Natural killer cell (primary cell): ENCODE measurements around the gene CTSF. TPM values are rescaled to one million over a fixed set of nuclear protein-coding genes. Genes with fewer than 3 reads are reported as not detected.
"Not testable (repeated sequence)": the region's sequence is repeated elsewhere in the genome, so short reads cannot be mapped to it uniquely, and the experiment has no call there.

ENCODE experiments used
- ATAC-seq, 3 donors: fragments of 150-1000 bp in 2 of 3; fragments of 200-7000 bp in 1 of 3; cut with Tn5 transposase; 1 replicate in 1 of 3; 2 replicates in 2 of 3; pipeline ENCODE4 v1.10.0; 2021; ENCODE audit warnings: mild to moderate bottlenecking in 2 of 3, moderate library complexity in 2 of 3
- DNase-seq, 2 donors: peaks; one replicate each; pipeline versions ENCODE4 v3.0.0 to v3.0.0-alpha.2; 2013 to 2021; ENCODE audit warnings: mixed read lengths in 1 of 2
- H3K27ac ChIP-seq: one replicate; pipeline ENCODE4 v1.5.1; 2013; ENCODE audit warnings: mild to moderate bottlenecking, low read length
- H3K27me3 ChIP-seq: one replicate; pipeline ENCODE4 v1.6.1; 2013; ENCODE audit warnings: low read length; ENCODE audit not compliant: control insufficient read depth, insufficient read depth
- H3K36me3 ChIP-seq: one replicate; pipeline ENCODE4 v1.6.1; 2013; ENCODE audit warnings: low read length; ENCODE audit not compliant: control insufficient read depth, insufficient read depth
- H3K4me1 ChIP-seq: one replicate; pipeline ENCODE4 v1.6.1; 2013; ENCODE audit warnings: low read length; ENCODE audit not compliant: control insufficient read depth, insufficient read depth
- H3K4me3 ChIP-seq: one replicate; pipeline ENCODE4 v1.5.1; 2013; ENCODE audit warnings: low read length
- H3K9me3 ChIP-seq: one replicate; pipeline ENCODE4 v1.6.1; 2013; ENCODE audit warnings: low read length; ENCODE audit not compliant: control insufficient read depth, insufficient read depth
- H3K27ac Mint-ChIP-seq, 2 donors: one replicate each; pipeline ENCODE4 v1.8.0; 2022; ENCODE audit warnings: mild to moderate bottlenecking in 2 of 2, mixed read lengths in 2 of 2, moderate library complexity in 1 of 2
- H3K27me3 Mint-ChIP-seq, 2 donors: one replicate each; pipeline ENCODE4 v1.8.0; 2022; ENCODE audit warnings: low read depth in 2 of 2, mixed read lengths in 2 of 2
- H3K36me3 Mint-ChIP-seq: one replicate; pipeline ENCODE4 v1.8.0; 2022; ENCODE audit warnings: mixed read lengths
- H3K4me1 Mint-ChIP-seq, 2 donors: one replicate each; pipeline ENCODE4 v1.8.0; 2022; ENCODE audit warnings: mixed read lengths in 2 of 2
- H3K4me3 Mint-ChIP-seq: one replicate; pipeline ENCODE4 v1.8.0; 2022; ENCODE audit warnings: mild to moderate bottlenecking, moderate library complexity, mixed read lengths
- H3K9me3 Mint-ChIP-seq, 2 donors: one replicate each; pipeline ENCODE4 v1.8.0; 2022; ENCODE audit warnings: mixed read lengths in 2 of 2
- CTCF ChIP-seq: fragments of 200-600 bp; IDR thresholded peaks from one replicate; pipeline ENCODE4 v1.8.0; 2022; ENCODE audit warnings: antibody characterized with exemption
- WGBS: methylation state at CpG from one replicate; pipeline ENCODE4 v1.1.7; 2013; ENCODE audit warnings: missing lambda C conversion rate; ENCODE audit not compliant: insufficient coverage; 5-methylcytosine and 5-hydroxymethylcytosine counted together
- intact Hi-C: fragments of 100-400 bp; cut with micrococcal nuclease; formaldehyde crosslinking; loops from one replicate; pipeline ENCODE4 v1.14.2; 2022
- total RNA-seq, 4 donors: library from RNA; stranded (reverse); fragments of 120-200 nt in 1 of 4; gene quantifications; one replicate each; pipeline versions ENCODE4 v1.2.3 to v1.2.4, GENCODE V29; 2013 to 2022

CTSF gene
- total RNA-seq, 3 donors from 2014 or later (not counting 1 experiment from before 2014, with no cell fraction given), result 17.1 to 27.0 (median 24.8) TPM

GRCh38 chr11:66592457-66593302 lies 24.3 kb upstream of the CTSF start, which contains the start of the genes CCDC87 and CCS:
Gene CCDC87, minus strand, starts transcription at chr11:66593063. Its CDS starts 48 bp downstream, at chr11:66593015.
Gene CCS, plus strand, starts transcription at chr11:66593185. Its CDS starts 77 bp downstream, at chr11:66593262.
- no peaks in the 10 kb centered on the region for H3K9me3 Mint-ChIP-seq

GRCh38 chr11:66591175-66591574 lies 22.8 kb upstream of the CTSF start:
- H3K9me3 Mint-ChIP-seq, result no peaks in the 10 kb centered on the region
- no peak overlapping the region for H3K4me3 ChIP-seq
- H3K27me3 ChIP-seq, result no peaks in the 10 kb centered on the region
- H3K36me3 ChIP-seq, result no peaks in the 10 kb centered on the region
- DNase-seq (no peak), ATAC-seq (no peak)
- intact Hi-C loops, result no loop called here
- H3K4me3 Mint-ChIP-seq, result peak overlapping the region; percentile 28
- H3K27ac Mint-ChIP-seq, result peak overlapping the region; percentile 98 to 100
- TF ChIP-seq CTCF, result no peak
- H3K4me1 ChIP-seq, result peaks cover 20% of the 10 kb centered on the region
- H3K36me3 Mint-ChIP-seq, result no peaks in the 10 kb centered on the region
- 85% methylated on average over 2 of the region's 2 CpGs for WGBS
- no peaks in the 10 kb centered on the region for H3K27me3 Mint-ChIP-seq
- H3K4me1 Mint-ChIP-seq, result peaks cover 31 to 33% of the 10 kb centered on the region in 2 donors
- H3K9me3 ChIP-seq, result no peaks in the 10 kb centered on the region
- no peak overlapping the region for H3K27ac ChIP-seq

More at GRCh38 chr11:66592457-66593302, 24.3 kb upstream of the CTSF start, which contains the start of the genes CCDC87 and CCS:
- ATAC-seq (peak; percentile 96 to 97 (median 96)), DNase-seq (peak; percentile 98 to 99)
- Mint-ChIP-seq H3K27me3 (no peaks in the 10 kb centered on the region), H3K4me1 (peaks cover 31 to 33% of the 10 kb centered on the region in 2 donors), H3K27ac (peak within 1 kb of the TSS; percentile 98 to 100), H3K36me3 (no peaks in the 10 kb centered on the region), H3K4me3 (peak within 1 kb of the TSS; percentile 100)
- peak within 1 kb of the TSS; percentile 52 for H3K4me3 ChIP-seq
- intact Hi-C loops, result loop anchor here (1.0 kb wide), 3 partner anchors 24 to 86 kb away; partner anchors contain the start of genes RBM14 and RBM4
- TF ChIP-seq CTCF, result peak; percentile 72
- peak within 1 kb of the TSS; percentile 63 for H3K27ac ChIP-seq
- H3K27me3 ChIP-seq, result no peaks in the 10 kb centered on the region
- WGBS, result 18% methylated on average over 68 of the region's 68 CpGs
- peaks cover 20% of the 10 kb centered on the region for H3K4me1 ChIP-seq
- H3K36me3 ChIP-seq, result no peaks in the 10 kb centered on the region
- no peaks in the 10 kb centered on the region for H3K9me3 ChIP-seq

GRCh38 chr11:66589996-66590675 lies 21.7 kb upstream of the CTSF start:
- DNase-seq (no peak), ATAC-seq (no peak)
- Mint-ChIP-seq H3K27me3 (no peaks in the 10 kb centered on the region), H3K36me3 (no peaks in the 10 kb centered on the region), H3K4me3 (no peak overlapping the region), H3K4me1 (peaks cover 25 to 26% of the 10 kb centered on the region in 2 donors), H3K9me3 (no peaks in the 10 kb centered on the region), H3K27ac (no peak overlapping the region)
- intact Hi-C loops, result no loop called here
- H3K9me3 ChIP-seq, result no peaks in the 10 kb centered on the region
- no peaks in the 10 kb centered on the region for H3K36me3 ChIP-seq
- H3K4me1 ChIP-seq, result peaks cover 20% of the 10 kb centered on the region
- TF ChIP-seq CTCF, result no peak
- H3K27ac ChIP-seq, result no peak overlapping the region
- WGBS, result 88% methylated on average over 6 of the region's 7 CpGs
- H3K4me3 ChIP-seq, result no peak overlapping the region
- no peaks in the 10 kb centered on the region for H3K27me3 ChIP-seq

- peaks cover 18 to 21% of the 10 kb centered on the region in 2 donors for H3K4me1 Mint-ChIP-seq
- DNase-seq, H3K27me3 ChIP-seq, intact Hi-C loops, H3K4me3 ChIP-seq, H3K9me3 ChIP-seq, H3K36me3 ChIP-seq, H3K4me3 Mint-ChIP-seq, H3K27ac ChIP-seq, ATAC-seq, H3K36me3 Mint-ChIP-seq, H3K27me3 Mint-ChIP-seq, H3K9me3 Mint-ChIP-seq, H3K27ac Mint-ChIP-seq: not testable (repeated sequence)
- WGBS, result 81% methylated on average over 2 of the region's 2 CpGs
- peaks cover 19% of the 10 kb centered on the region for H3K4me1 ChIP-seq
Measured at GRCh38 chr11:66589315-66589714, 20.9 kb upstream of the CTSF start.
